Lower leg skin (tissue), 3 donors: ENCODE measurements around the gene GBP3.

ENCODE experiments used
- POLR2A ChIP-seq, 2 donors: fragments of 450-650 bp; IDR thresholded peaks; one replicate each; pipeline ENCODE4 v1.6.1; 2016 to 2017; ENCODE audit warnings: antibody characterized with exemption in 2 of 2, mild to moderate bottlenecking in 1 of 2, moderate library complexity in 1 of 2
- TF ChIP-seq, protein P1 (sequence below), 3 donors: fragments of 450-650 bp; IDR thresholded peaks; one replicate each; pipeline ENCODE4 v1.5.1; 2016; ENCODE audit warnings: antibody characterized with exemption in 3 of 3, mild to moderate bottlenecking in 3 of 3, moderate library complexity in 2 of 3

DNA sequence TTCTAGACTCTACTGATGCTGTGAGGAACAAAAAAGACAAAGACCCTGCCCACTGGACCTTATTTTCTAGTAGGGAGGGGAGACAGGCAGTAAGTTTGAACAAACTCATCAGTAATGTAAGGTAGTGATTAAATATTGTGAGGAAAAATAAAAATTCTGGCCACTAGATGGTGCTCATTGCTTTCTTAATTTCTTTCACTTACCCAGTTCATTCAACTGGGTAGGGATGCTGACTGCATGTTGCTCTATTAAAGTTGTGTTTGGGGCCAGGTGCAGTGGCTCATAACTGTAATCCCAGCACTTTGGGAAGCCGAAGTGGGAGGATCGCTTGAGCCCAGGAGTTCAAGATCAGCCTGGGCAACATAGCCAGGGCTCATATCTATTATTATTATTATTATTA, 23.9 kb downstream of the GBP3 start:
- TF ChIP-seq, protein P1, sequence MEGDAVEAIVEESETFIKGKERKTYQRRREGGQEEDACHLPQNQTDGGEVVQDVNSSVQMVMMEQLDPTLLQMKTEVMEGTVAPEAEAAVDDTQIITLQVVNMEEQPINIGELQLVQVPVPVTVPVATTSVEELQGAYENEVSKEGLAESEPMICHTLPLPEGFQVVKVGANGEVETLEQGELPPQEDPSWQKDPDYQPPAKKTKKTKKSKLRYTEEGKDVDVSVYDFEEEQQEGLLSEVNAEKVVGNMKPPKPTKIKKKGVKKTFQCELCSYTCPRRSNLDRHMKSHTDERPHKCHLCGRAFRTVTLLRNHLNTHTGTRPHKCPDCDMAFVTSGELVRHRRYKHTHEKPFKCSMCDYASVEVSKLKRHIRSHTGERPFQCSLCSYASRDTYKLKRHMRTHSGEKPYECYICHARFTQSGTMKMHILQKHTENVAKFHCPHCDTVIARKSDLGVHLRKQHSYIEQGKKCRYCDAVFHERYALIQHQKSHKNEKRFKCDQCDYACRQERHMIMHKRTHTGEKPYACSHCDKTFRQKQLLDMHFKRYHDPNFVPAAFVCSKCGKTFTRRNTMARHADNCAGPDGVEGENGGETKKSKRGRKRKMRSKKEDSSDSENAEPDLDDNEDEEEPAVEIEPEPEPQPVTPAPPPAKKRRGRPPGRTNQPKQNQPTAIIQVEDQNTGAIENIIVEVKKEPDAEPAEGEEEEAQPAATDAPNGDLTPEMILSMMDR (IDR thresholded peaks at IDR 0.05) = no peak
- TF ChIP-seq POLR2A (IDR thresholded peaks at IDR 0.05) = no peak
